SJCRH30 (cell line): ENCODE measurements around the gene MYOM3. TPM values are rescaled to one million over a fixed set of nuclear protein-coding genes. Genes with fewer than 3 reads are reported as not detected.

Source experiments
- DNase-seq, 2 experiments: peaks; one replicate each; pipeline ENCODE4 v3.0.0-alpha.2; 2015 to 2020
- H3K27ac ChIP-seq: fragments of 250-450 bp; sonication (Bioruptor Pico); 2 replicates; pipeline ENCODE4 v1.5.1; 2020; ENCODE audit warnings: mild to moderate bottlenecking, moderate library complexity
- H3K27me3 ChIP-seq: fragments of 250-450 bp; sonication (Bioruptor Pico); 2 replicates; pipeline ENCODE4 v1.5.1; 2020; ENCODE audit warnings: mild to moderate bottlenecking, moderate library complexity
- H3K36me3 ChIP-seq: fragments of 250-450 bp; sonication (Bioruptor Pico); 2 replicates; pipeline ENCODE4 v1.5.1; 2020; ENCODE audit warnings: mild to moderate bottlenecking, moderate library complexity
- H3K4me1 ChIP-seq: fragments of 250-450 bp; sonication (Bioruptor Pico); 2 replicates; pipeline ENCODE4 v1.5.1; 2020; ENCODE audit warnings: mild to moderate bottlenecking, moderate library complexity
- H3K4me3 ChIP-seq: fragments of 250-450 bp; sonication (Bioruptor Pico); 2 replicates; pipeline ENCODE4 v1.5.1; 2020; ENCODE audit warnings: mild to moderate bottlenecking, moderate library complexity
- H3K9me3 ChIP-seq: fragments of 250-450 bp; sonication (Bioruptor Pico); replicated peaks from 2 replicates; pipeline ENCODE4 v1.5.1; 2020; ENCODE audit warnings: mild to moderate bottlenecking, moderate library complexity
- total RNA-seq: library from RNA; depleted of rRNA; stranded (reverse); fragments of >200 nt; shearing (Covaris generic); gene quantifications from 2 replicates; pipeline ENCODE4 v1.2.3, GENCODE V29; 2014

Gene MYOM3
- total RNA-seq, 1 experiment from 2014 or later: not detected

DNA sequence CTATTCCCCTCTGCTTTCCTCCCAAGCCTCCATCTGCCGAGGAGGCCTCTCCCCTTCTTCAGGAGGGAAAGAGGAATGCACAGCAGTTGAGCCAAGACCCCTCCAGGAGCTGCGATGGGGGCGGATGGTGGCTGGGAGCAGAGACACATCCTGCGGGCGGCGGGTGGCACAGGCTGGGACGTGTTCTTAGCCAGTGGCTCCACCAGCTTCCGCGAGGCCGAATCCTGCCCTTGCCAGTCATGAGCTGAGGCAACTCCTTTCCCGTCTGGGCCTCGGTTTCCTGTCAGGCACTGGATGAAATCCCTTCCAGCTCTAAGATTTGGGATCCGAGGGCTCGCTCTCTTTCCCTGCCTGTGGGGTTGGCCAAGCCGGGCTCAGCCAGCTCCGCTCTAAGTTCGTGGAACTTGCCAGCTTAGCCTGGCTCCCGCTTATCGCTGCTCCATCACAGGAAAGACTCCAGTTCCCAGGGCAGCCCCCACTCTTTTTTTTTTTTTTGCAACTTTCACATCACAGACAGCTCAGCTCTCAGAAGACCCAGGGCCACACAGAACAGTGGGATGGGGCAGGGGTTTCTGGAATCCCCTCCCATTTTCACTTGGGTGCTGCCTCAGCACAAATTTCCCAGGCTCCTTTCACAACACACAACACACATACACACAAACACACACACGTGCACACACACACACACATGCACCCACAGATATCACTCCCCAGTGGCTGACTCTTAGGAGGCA is 506 bp downstream of the MYOM3 start:
- H3K4me1 ChIP-seq: no peaks in the 10 kb centered on the region
- peaks cover 50% of the 10 kb centered on the region for H3K27me3 ChIP-seq
- no peak overlapping the region for H3K4me3 ChIP-seq
- H3K36me3 ChIP-seq: no peaks in the 10 kb centered on the region
- no peak overlapping the region for H3K27ac ChIP-seq
- no peaks in the 10 kb centered on the region for H3K9me3 ChIP-seq
- DNase-seq: no peak

DNA sequence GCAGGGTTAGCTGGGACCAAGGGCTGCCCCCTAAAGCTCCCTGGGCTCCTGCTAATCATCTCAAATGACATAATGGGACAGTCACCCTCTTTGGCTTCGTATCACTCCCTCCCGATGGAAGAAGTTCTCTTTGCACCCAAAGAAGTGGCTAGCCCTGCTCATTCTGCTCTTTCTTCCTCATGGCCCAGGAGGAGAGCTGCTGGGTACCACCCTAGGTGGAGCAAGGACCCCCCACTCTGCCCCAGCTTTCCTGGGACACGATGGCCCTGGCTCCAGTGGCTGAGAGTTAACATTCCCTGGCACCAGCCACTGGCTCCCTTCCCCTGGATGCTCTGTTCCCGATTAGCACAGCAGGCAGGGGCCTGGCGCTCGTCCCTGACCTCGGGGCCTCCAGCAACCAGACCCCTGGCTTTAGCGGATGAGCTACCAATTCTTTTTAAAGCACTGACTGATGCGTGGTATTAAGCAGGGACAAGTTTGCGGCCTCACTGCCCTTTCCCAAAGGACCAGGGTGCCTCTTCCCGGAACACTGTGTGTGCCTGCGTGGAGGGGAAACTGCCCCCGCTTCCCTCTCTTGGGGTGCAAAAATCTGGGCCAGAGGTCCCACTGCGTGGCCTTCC is 1.2 kb downstream of the MYOM3 start:
- no peak for DNase-seq
- Histone ChIP-seq H3K36me3 (no peaks in the 10 kb centered on the region), H3K27ac (no peak overlapping the region), H3K9me3 (no peaks in the 10 kb centered on the region), H3K27me3 (peaks cover 46% of the 10 kb centered on the region), H3K4me1 (no peaks in the 10 kb centered on the region), H3K4me3 (no peak overlapping the region)

DNA sequence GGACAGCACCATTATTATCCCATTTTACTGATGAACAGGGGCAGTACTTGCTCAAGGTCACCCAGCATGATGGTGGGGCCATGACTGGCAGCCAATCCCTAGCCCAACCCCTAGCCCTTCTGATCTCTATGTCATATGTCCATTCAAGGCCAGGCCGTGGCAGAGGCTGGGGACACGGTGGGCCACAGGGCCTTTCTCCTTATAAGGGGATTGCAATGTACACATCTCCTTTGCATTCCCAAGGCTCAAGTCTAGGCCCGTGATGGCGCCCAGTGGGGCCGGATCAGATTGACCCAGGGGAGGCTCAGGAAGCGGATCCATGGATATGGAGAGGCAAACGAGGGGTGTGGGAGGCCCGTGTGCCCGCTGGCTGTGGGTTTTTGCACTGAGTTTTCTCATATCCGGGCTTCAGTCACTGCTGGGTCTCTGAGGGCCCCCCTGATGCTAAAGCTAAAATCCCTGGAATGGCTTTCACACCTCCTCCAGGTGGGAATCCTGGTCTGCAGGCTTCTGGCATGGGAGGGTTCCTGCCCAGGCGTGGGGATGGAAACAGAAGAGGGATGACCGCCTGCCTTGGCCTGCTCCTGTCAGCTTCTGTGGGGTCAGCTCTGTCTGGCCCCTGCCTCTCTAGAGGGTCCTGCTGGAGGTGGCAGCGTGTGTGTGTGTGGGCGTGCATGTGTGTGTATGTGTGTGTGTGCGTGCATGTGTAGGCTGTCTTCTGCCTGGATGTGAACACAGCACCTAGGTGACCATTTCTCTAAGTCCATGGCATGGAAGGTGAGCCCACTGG is 2.1 kb downstream of the MYOM3 start:
- Histone ChIP-seq H3K27me3 (peaks cover 42% of the 10 kb centered on the region), H3K4me3 (no peak overlapping the region), H3K27ac (no peak overlapping the region), H3K36me3 (no peaks in the 10 kb centered on the region), H3K9me3 (no peaks in the 10 kb centered on the region), H3K4me1 (peaks cover 3% of the 10 kb centered on the region; the same call in 1 of the 2 replicates)
- no peak for DNase-seq

DNA sequence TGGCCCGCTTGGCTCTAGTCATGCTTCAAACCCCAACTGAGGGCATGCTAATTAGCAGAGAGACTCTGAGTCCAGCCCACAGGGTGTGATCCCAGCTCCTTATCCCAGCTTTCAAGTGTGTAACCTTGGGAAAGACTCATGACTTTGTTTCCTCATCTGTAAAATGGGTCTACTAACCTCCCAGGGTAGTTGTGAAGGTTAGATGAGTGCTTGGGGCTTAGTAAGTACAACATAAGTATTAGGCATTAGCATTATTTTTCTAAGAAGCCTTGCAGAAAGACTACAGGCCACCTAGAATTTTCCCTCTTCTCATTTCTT is 2.8 kb downstream of the MYOM3 start:
- Histone ChIP-seq H3K27me3 (peaks cover 42% of the 10 kb centered on the region), H3K27ac (no peak overlapping the region), H3K4me3 (no peak overlapping the region), H3K4me1 (peaks cover 3% of the 10 kb centered on the region; the same call in 1 of the 2 replicates), H3K9me3 (no peaks in the 10 kb centered on the region), H3K36me3 (no peaks in the 10 kb centered on the region)
- no peak for DNase-seq

DNA sequence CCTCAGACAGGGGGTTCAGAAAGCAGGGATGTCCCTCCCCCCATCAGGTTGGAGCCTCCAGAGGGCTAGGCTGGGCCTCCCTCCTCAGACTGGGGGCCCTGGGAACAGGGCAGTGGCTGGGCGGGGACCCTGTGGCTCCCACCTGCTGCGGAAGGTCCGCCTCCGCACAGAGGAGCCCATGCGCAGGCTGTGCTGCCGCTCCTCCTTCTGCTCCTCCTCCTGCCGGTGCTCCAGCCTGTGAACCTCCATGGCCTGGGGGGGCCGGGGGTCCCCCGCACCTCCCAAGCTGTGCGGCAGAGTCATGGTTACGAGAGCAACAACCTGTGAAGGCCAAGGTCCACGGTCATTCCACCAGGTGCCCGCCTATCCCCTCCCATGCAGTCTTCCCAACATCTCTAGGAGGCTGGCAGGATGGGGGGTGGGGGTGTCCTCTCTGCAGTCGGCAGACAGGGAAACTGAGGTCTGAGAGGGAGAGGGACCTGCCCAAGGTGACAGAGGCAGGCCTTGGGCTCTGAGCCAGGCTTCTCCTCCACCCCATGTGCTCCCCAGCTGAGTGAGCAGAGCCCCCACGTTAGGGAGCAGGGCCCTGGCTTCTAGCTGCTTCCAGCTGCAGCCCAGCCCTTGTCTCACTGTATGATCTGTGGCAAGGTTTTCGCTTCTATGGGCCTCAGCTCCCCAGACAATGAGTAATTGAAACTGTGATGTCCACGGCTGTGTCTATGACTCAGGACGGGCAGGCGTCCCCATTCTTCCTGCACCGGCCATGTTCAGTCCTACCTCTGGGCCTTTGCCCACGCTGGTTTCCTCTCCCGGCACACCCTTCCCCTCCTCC is 3.4 kb downstream of the MYOM3 start:
- peak in 1 of 2 experiments; percentile 19 for DNase-seq
- peaks cover 3% of the 10 kb centered on the region; the same call in 1 of the 2 replicates for H3K4me1 ChIP-seq

DNA sequence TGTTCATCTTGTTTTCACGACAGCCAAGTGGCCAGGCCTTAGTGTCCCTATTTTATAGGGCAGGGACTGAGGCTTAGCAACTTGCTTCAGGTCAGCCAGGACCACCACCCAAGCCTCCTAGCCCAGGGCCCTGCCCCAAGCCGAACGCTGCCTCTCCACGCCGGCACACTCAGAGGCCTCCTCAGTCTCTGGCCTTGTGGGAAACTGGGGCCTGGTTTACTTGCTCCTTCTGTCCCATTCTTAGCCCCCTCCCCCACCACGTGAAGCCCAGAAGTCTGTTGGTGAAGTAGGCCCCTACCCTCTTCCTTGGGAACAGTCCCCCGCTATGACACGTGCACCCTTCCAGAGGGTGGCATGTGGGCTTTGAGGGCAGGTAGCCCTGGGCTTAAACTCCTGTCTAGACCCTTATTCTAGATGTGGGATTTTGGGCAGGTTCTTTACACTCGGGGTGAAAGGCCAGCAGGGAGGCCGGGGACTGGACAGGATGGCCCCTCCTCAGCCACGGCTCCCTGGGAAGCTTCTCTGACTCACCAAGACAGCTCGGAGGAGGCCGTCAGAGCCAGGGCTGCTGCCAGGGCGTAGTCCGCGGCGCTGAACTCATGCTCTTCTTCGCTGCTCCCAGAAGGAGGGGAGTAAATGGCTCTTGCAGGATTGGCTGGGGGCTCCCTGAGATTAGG is 4.3 kb downstream of the MYOM3 start:
- no peak overlapping the region for H3K4me3 ChIP-seq
- no peak overlapping the region for H3K27ac ChIP-seq
- no peaks in the 10 kb centered on the region for H3K36me3 ChIP-seq
- no peak for DNase-seq
- H3K27me3 ChIP-seq: peaks cover 42% of the 10 kb centered on the region
- H3K9me3 ChIP-seq: no peaks in the 10 kb centered on the region
- H3K4me1 ChIP-seq: peaks cover 11% of the 10 kb centered on the region

More for the DNA sequence above, 3.4 kb downstream of the MYOM3 start:
- Histone ChIP-seq H3K27me3 (peaks cover 42% of the 10 kb centered on the region), H3K36me3 (no peaks in the 10 kb centered on the region), H3K9me3 (no peaks in the 10 kb centered on the region), H3K27ac (no peak overlapping the region), H3K4me3 (no peak overlapping the region)

DNA sequence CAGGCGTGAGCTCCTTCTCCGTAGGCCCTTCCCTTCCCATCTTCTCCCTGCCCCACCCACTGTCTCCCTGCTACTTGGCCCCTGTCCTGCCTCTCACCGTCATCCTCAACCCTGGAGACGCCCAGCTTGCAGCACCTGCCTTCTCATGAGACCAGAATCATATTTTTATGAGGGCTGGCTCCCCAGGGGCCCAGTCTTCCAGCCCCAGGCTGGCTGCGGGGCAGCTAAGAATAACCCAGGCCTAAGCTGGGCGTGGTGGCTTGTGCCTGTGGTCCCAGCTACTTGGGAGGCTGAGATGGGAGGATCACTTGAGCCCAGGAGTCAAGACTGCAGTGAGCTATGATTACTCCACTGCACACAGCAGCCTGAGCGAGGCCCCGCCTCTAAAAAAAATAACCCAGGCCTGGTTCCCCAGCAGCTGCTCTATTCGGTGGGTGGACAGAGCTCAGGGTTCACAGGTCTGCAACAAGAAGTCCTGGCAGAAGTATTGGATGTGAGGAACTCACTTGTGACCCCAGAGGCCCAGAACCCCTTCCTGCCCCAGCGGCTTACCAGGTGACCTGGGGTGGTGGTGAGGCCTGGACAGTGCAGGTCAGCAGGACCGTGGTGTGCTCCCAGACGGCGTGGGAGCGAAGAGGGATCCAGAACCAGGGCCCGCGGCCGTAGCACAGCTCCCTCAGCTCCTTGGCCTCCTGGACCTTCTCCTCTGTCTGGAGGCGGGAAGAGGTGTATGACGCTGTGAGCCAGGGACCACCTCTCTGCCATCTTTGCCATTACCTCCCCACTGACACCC is 6.4 kb downstream of the MYOM3 start:
- DNase-seq: peak in 1 of 2 experiments; percentile 14
- peaks cover 35% of the 10 kb centered on the region for H3K27me3 ChIP-seq
- H3K4me3 ChIP-seq: no peak overlapping the region
- H3K9me3 ChIP-seq: no peaks in the 10 kb centered on the region
- H3K4me1 ChIP-seq: peaks cover 21% of the 10 kb centered on the region
- H3K36me3 ChIP-seq: no peaks in the 10 kb centered on the region
- H3K27ac ChIP-seq: no peak overlapping the region

DNA sequence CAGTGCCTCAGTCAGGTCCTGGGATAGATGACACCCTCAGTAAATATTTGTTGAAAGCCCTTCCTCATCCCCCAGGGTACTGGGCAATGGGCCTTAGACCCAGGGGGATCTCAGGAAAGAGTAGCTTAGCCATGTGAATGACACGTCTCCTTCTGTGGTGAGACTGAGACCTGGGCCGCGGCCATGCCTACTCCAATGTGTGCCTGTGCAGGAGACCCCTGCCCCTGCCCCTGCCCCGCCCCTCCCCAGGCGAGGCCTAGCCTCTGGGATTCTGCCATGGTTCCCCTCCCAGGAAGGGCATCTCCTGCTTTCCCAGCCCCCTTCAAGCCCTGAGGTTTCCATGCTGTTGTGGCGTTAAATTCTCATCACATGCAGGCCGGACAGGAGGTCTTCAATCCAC is 7.1 kb downstream of the MYOM3 start:
- Histone ChIP-seq H3K4me3 (no peak overlapping the region), H3K27me3 (peaks cover 30% of the 10 kb centered on the region), H3K27ac (no peak overlapping the region), H3K9me3 (no peaks in the 10 kb centered on the region), H3K36me3 (no peaks in the 10 kb centered on the region), H3K4me1 (peaks cover 21% of the 10 kb centered on the region)
- no peak for DNase-seq

DNA sequence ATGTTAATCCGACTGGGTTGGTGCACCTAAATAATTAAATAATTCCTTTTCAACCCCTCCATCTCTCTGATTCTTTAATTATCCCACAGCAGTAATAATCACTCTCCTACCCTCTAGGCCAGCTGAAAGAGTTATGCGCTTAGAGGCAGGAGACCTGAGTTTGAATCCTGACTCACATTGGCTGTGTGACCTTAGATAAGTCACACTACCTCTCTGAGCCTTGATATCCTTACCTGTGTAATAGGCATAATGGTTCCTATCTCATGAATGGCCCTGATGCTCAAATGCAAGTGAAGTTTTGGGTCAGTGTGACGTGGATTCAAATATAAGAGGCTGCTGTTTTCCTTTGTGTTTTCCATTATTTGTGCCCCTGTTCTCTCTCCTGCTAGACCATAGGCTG is 8.1 kb downstream of the MYOM3 start:
- peaks cover 21% of the 10 kb centered on the region for H3K27me3 ChIP-seq
- no peak overlapping the region for H3K27ac ChIP-seq
- peaks cover 21% of the 10 kb centered on the region for H3K4me1 ChIP-seq
- DNase-seq: no peak
- no peaks in the 10 kb centered on the region for H3K36me3 ChIP-seq
- no peak overlapping the region for H3K4me3 ChIP-seq
- no peaks in the 10 kb centered on the region for H3K9me3 ChIP-seq

DNA sequence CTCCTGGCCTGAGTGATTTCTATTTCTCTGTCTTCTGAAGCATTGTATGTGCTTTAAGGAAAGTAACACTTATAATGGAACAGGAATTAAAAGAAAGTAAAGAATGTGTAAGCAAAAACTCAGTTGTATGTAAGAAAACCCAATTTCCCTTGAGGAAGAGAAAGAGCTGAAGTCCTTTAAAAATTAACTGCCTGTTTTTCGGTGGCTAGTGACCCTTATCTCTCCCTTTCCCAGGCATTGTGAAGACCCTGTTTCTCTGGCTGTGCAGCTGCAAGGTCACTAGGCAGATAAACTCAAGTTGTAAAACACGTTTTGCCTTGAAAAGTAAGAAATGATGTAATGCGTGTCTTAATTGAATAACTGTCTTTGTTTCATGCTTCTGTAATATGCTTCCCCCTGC is 8.5 kb downstream of the MYOM3 start:
- Histone ChIP-seq H3K4me1 (peaks cover 21% of the 10 kb centered on the region), H3K27me3 (peaks cover 18% of the 10 kb centered on the region), H3K4me3 (no peak overlapping the region), H3K36me3 (no peaks in the 10 kb centered on the region), H3K27ac (no peak overlapping the region), H3K9me3 (no peaks in the 10 kb centered on the region)
- no peak for DNase-seq

DNA sequence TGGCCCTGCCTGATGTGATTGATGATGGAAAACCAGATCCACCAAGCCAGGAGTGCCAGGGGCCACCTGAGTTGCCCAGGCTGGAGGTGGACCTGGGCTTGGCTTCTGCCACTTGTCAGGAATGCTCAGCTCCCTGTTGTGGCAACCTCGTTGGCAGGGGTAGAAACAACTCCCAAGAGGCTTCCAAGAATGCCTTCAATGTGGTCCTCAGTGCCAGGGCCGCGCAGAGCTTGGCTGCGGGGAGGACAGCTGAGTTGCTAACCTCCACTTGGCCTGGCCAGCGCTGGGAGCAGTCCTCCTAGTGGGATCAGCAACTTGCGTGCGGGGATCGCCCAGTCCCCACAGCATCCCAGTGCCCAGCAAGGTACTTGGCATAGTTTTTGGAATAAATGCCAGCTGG is 9.0 kb downstream of the MYOM3 start:
- peak in 1 of 2 experiments; percentile 15 for DNase-seq
- Histone ChIP-seq H3K9me3 (no peaks in the 10 kb centered on the region), H3K27me3 (peaks cover 13% of the 10 kb centered on the region; the same call in 1 of the 2 replicates), H3K4me1 (peaks cover 21% of the 10 kb centered on the region), H3K4me3 (no peak overlapping the region), H3K36me3 (no peaks in the 10 kb centered on the region), H3K27ac (no peak overlapping the region)

DNA sequence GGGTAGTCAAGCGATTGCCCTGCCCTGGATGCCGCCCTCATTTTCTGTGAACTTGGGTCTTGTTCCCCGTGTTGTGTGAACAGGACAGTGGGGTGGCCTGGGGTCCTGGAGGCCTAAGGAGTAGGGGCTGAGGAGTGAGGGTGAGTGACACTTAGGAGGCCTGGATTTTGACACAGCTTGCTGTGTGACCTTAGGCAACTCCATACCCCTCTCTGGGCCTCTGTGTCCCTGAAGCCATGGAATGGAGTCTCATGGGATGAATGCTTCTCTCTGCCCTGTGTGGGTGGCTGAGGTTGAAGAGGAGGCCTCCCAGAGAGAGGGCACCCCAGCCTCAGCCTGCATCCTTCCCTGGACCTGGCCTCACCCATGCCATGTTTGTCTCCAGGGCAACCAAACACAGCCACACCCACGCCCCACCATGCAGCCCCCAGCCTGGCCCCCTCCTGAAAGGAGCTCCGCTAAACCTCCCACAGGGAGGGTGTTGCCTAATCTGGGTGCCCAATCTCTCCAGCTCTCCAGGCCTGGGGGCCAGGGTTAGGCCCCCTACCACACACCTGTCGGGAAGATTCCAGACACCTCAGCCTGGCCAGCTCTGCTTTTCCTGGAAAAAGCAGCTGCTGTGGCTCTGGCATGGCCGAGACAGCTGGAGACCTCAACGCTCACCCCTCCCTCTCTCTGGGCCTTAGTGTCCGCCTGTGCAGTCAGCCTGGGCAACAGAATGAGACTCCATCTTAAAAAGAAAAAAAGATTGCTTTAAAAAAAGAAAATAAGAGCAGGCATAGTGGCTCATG is 9.9 kb downstream of the MYOM3 start:
- Histone ChIP-seq H3K27me3 (peaks cover 4% of the 10 kb centered on the region; the same call in 1 of the 2 replicates), H3K36me3 (no peaks in the 10 kb centered on the region), H3K4me3 (no peak overlapping the region), H3K4me1 (peaks cover 21% of the 10 kb centered on the region), H3K9me3 (no peaks in the 10 kb centered on the region), H3K27ac (peak overlapping the region; percentile 17)
- peak; percentile 89 for DNase-seq
